Mesothelial cell of epicardium (in vitro differentiated cells): Measurements from ENCODE around the gene XIRP2. TPM values are rescaled to one million over a fixed set of nuclear protein-coding genes. Genes with fewer than 3 reads are reported as not detected.

Source experiments
- DNase-seq, 2 experiments: peaks; one replicate each; pipeline ENCODE4 v3.0.0; 2021; ENCODE audit warnings: low spot score in 2 of 2; ENCODE audit not compliant: unreplicated experiment in 2 of 2
- H3K27ac Mint-ChIP-seq: 2 replicates; pipeline ENCODE4 v1.8.0; 2021; ENCODE audit warnings: mixed read lengths
- H3K27me3 Mint-ChIP-seq: 2 replicates; pipeline ENCODE4 v1.8.0; 2021; ENCODE audit warnings: low read depth, mixed read lengths
- H3K36me3 Mint-ChIP-seq: 2 replicates; pipeline ENCODE4 v1.8.0; 2021; ENCODE audit warnings: mixed read lengths
- H3K4me1 Mint-ChIP-seq: 2 replicates; pipeline ENCODE4 v1.8.0; 2021; ENCODE audit warnings: mixed read lengths
- H3K4me3 Mint-ChIP-seq: 2 replicates; pipeline ENCODE4 v1.8.0; 2021; ENCODE audit warnings: mild to moderate bottlenecking, moderate library complexity, mixed read lengths
- H3K9me3 Mint-ChIP-seq: 2 replicates; pipeline ENCODE4 v1.8.0; 2021; ENCODE audit warnings: mixed read lengths
- total RNA-seq: library from RNA; stranded (reverse); gene quantifications from 3 replicates; pipeline ENCODE4 v1.2.1, GENCODE V29; 2021
- TF ChIP-seq, protein P1 (sequence below): fragments of 200-600 bp; sonication (generic); IDR thresholded peaks from one replicate; pipeline ENCODE4 v1.5.0; 2021; ENCODE audit warnings: antibody characterized with exemption; ENCODE audit not compliant: unreplicated experiment

The XIRP2 gene
- total RNA-seq, 1 donor from 2014 or later: not detected

DNA sequence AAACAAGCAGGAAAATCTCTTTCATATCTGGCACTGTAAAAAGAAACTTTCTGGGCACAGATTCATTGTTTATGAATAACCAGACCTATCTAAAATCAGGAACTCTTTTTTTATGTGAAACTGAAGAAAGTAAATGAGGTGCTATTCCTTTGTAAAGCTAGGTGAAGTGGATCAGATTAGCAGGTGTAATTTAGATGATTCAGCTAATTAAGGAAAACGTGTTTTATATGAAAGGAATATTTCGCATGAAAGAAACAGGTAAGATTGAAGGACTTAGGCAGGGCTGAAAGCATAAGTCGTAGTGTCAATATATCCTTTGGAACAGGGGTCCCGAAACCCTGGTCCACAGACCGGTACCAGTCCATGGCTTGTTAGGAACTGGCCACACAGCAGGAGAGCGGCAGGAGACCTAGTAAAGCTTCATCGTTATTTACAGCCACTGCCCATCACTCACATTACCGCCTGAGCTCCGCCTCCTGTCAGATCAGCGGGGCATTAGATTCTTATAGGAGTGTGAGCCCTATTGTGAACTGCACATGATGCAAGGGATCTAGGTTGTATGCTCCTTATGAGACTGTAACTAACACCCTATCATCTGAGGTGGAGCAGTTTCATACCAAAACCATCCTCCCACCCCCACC, 20.3 kb upstream of the XIRP2 start:
- no peak overlapping the region for H3K27ac Mint-ChIP-seq
- H3K9me3 Mint-ChIP-seq: no peaks in the 10 kb centered on the region
- H3K36me3 Mint-ChIP-seq: no peaks in the 10 kb centered on the region
- DNase-seq: no peak
- H3K4me1 Mint-ChIP-seq: no peaks in the 10 kb centered on the region
- peaks cover 2% of the 10 kb centered on the region for H3K27me3 Mint-ChIP-seq
- TF ChIP-seq, protein P1, sequence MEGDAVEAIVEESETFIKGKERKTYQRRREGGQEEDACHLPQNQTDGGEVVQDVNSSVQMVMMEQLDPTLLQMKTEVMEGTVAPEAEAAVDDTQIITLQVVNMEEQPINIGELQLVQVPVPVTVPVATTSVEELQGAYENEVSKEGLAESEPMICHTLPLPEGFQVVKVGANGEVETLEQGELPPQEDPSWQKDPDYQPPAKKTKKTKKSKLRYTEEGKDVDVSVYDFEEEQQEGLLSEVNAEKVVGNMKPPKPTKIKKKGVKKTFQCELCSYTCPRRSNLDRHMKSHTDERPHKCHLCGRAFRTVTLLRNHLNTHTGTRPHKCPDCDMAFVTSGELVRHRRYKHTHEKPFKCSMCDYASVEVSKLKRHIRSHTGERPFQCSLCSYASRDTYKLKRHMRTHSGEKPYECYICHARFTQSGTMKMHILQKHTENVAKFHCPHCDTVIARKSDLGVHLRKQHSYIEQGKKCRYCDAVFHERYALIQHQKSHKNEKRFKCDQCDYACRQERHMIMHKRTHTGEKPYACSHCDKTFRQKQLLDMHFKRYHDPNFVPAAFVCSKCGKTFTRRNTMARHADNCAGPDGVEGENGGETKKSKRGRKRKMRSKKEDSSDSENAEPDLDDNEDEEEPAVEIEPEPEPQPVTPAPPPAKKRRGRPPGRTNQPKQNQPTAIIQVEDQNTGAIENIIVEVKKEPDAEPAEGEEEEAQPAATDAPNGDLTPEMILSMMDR: no peak
- H3K4me3 Mint-ChIP-seq: no peak overlapping the region

DNA sequence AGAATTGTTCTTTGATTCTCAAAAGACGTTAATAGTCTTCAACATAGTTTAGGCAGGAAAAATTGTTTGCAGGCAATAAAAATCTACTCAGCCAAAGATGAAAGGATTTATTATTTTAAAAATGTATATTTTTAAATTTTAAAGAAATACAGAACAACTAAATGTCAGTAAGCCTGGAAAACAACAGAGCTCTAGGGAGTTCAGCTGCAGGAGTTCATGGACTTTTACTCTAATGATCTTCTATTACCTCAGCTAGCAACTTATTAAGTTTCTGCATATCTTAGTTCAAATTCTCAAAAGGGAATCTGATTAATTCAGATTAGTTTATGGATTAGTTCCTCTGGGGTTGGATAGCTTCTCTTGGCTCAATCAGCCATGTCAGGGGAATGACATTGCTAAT, 17.9 kb upstream of the XIRP2 start:
- no peak for DNase-seq

DNA sequence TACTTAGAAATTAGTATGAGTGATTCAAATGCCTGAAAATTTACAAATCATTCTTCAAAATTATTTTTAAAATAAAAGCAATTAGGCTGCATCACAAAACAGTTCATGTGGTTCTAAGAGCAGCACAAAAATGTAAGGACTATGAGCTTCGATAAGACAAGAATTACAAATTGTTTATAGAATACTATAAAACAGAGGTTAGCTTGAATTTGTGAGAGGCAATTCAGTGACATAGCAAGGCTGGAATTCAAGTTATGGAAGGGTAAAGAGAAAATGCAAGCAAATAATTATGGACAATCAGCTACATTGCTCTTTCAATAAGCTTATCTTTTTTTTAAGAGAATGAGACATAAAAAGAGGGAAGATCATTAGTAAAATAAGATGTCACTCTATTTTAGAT, 7.1 kb upstream of the XIRP2 start:
- Mint-ChIP-seq H3K4me3 (no peak overlapping the region), H3K36me3 (no peaks in the 10 kb centered on the region), H3K27ac (no peak overlapping the region), H3K4me1 (peaks cover 2% of the 10 kb centered on the region), H3K27me3 (no peaks in the 10 kb centered on the region), H3K9me3 (no peaks in the 10 kb centered on the region)
- no peak for DNase-seq
- TF ChIP-seq, protein P1: no peak

More for the DNA sequence above, 17.9 kb upstream of the XIRP2 start:
- H3K4me3 Mint-ChIP-seq: no peak overlapping the region
- H3K27ac Mint-ChIP-seq: no peak overlapping the region
- TF ChIP-seq, protein P1: no peak
- H3K4me1 Mint-ChIP-seq: no peaks in the 10 kb centered on the region
- no peaks in the 10 kb centered on the region for H3K9me3 Mint-ChIP-seq
- peaks cover 2% of the 10 kb centered on the region for H3K27me3 Mint-ChIP-seq
- no peaks in the 10 kb centered on the region for H3K36me3 Mint-ChIP-seq

DNA sequence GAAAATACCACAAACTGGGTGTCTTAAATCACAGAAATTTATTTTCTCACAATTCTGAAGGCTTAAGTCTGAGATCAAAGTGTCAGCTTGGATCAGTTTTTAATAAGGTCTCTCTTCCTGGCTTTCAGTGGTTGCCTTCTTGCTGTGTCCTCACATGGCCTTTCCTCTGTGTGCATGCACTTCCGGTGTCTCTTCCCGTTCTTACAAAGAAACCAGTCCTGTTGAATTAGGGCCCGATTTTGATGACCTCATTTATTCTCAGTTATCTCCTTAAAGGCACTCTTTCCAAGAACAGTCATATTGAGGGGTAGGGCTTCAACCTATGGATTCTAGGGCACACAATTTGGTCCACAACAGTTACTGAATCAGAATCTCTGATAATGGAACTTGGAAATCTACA, 5.4 kb upstream of the XIRP2 start:
- Mint-ChIP-seq H3K9me3 (no peaks in the 10 kb centered on the region), H3K4me3 (no peak overlapping the region), H3K36me3 (no peaks in the 10 kb centered on the region), H3K27me3 (no peaks in the 10 kb centered on the region), H3K27ac (no peak overlapping the region), H3K4me1 (peaks cover 2% of the 10 kb centered on the region)
- TF ChIP-seq, protein P1: no peak
- no peak for DNase-seq

DNA sequence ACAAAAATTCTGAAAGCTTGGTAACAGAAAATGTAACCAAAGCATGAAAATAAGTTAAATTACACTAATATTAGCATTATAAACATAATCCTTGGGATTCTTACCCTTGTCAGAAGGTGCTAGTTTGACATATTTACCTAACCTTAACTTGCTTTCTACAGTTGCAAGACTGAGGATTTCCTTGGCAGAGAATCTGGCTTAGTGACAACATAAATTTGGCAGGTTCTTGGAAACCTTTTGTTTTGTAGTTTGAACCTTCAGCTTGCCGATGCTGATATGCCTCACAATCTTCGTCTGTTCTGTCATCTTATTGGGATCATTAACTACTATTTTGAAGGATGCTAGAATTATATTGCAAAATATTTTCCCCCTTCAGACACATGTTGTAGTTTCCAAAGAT, 3.4 kb downstream of the XIRP2 start:
- H3K4me1 Mint-ChIP-seq: no peaks in the 10 kb centered on the region
- H3K27me3 Mint-ChIP-seq: peaks cover 4% of the 10 kb centered on the region
- no peaks in the 10 kb centered on the region for H3K36me3 Mint-ChIP-seq
- no peak overlapping the region for H3K27ac Mint-ChIP-seq
- no peaks in the 10 kb centered on the region for H3K9me3 Mint-ChIP-seq
- DNase-seq: no peak
- TF ChIP-seq, protein P1: no peak
- no peak overlapping the region for H3K4me3 Mint-ChIP-seq

DNA sequence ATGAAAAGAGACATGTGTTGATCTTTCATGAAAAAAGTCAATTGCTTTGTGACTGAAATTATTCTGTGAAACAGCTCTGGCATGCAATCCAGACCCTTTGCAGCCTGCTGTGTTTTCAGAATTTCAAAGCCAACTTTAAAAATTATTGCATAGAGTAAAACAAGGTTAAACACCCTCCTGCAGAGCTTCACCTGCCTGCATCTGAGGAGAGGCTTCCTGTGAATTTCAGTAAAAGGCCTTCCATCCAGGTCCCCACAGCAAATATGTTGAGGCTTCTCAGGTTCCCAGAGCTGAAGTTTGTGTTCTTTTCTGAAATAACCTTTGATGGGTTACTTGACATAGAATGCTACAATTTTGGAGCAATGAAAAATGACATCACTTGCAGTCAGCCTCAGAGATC, 4.1 kb downstream of the XIRP2 start:
- no peak for DNase-seq
- TF ChIP-seq, protein P1: no peak
- Mint-ChIP-seq H3K36me3 (no peaks in the 10 kb centered on the region), H3K27ac (no peak overlapping the region), H3K4me3 (no peak overlapping the region), H3K4me1 (no peaks in the 10 kb centered on the region), H3K9me3 (no peaks in the 10 kb centered on the region), H3K27me3 (peaks cover 4% of the 10 kb centered on the region)
